ENCODE results near the gene SMG7.

SMG7 gene

DNA sequence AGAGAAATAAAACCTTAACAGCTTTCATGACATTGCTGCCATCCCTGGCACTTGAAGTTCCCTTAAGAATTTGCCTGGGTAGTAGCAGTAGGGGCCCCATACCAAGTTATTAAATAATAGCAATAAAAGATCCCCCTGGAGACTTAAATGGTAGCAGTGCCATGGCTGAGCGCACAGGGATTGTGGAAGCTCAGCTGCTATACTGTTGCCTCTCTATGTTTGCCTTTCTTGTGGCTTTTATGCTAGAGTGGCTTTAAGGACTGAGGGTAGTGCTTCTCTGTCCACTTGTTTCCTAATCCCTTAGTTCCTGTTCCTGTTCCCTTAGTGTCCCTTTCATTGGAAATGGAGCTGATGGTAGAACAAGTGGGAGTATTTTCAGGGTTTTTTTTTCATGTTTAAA is 75.8 kb downstream of the SMG7 start:
- Histone ChIP-seq H3K4me1 (ENCODE audit: insufficient read depth, low read length) (peaks cover 17% of the 10 kb centered on the region; the same call in 1 of the 2 replicates), H3K9me3 (ENCODE audit: control insufficient read depth, insufficient read depth, low read length) (no peaks in the 10 kb centered on the region), H3K36me3 (ENCODE audit: insufficient read depth, low read length) (peaks cover 15% of the 10 kb centered on the region; the same call in 1 of the 2 replicates), H3K9ac (ENCODE audit: low read depth, low read length) (no peak overlapping the region)

DNA sequence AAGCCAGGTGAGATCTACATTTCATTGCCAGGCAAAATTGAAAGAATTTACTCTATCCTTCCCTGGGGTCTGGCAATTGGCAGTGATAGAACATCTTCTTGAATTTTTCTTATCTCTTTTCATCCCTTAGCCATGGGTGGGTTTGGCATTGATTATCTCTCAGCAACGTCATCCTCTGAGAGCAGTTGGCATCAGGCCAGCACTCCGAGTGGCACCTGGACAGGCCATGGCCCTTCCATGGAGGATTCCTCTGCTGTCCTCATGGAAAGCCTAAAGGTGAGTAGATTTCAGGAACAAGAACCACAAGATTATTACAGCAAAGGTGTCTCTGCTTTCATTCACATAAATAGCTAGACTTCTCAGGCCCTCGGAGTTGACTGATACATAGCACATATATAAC is 78.6 kb downstream of the SMG7 start:
- H3K36me3 ChIP-seq (ENCODE audit: insufficient read depth, low read length) = peaks cover 9% of the 10 kb centered on the region; the same call in 1 of the 2 replicates
- H3K4me1 ChIP-seq (ENCODE audit: insufficient read depth, low read length) = peaks cover 17% of the 10 kb centered on the region; the same call in 1 of the 2 replicates
- no peak overlapping the region for H3K9ac ChIP-seq (ENCODE audit: low read depth, low read length)
- H3K9me3 ChIP-seq (ENCODE audit: control insufficient read depth, insufficient read depth, low read length) = no peaks in the 10 kb centered on the region

DNA sequence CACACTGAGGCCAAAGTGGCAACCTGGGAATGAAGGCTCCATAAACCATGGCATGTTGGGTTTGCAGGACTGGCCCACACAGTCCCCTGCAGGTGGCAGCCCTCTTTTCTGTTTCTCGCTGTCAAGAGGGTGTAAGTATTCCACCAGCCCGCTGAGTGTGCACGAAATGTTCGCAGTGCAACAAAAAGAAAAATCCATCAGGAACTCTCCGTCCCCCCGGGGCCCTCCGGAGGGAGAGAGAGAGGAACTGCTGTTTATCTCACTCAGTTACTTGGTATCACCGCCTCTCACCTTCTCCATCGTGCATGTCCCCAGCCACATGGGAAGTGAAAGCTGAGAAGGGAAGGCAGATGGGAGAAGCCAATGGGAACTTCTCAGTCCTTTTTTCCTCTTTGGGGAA is 79.6 kb downstream of the SMG7 start:
- Histone ChIP-seq H3K9ac (ENCODE audit: low read depth, low read length) (no peak overlapping the region), H3K4me1 (ENCODE audit: insufficient read depth, low read length) (peaks cover 8% of the 10 kb centered on the region; the same call in 1 of the 2 replicates), H3K36me3 (ENCODE audit: insufficient read depth, low read length) (peaks cover 9% of the 10 kb centered on the region; the same call in 1 of the 2 replicates), H3K9me3 (ENCODE audit: control insufficient read depth, insufficient read depth, low read length) (no peaks in the 10 kb centered on the region)

DNA sequence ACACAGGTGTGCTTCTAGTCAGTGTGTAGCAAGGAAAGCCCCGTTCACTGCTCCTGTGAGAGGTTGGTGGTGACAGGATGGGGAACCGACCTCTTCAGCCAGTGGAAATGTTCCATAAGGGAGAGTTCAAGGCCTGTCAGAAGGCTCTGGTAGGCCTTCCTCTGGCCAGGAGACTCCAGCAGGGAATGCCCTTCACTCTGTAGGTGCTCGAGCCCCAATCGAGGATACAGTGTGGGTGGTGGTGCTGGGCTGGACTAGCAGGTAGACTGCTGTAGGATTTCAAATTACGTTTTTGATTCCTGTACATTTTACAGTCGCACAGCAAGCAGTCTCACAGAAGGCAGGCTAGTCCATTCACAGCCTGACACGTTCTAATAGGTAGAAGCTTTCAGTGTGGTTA is 80.1 kb downstream of the SMG7 start:
- no peaks in the 10 kb centered on the region for H3K9me3 ChIP-seq (ENCODE audit: control insufficient read depth, insufficient read depth, low read length)
- H3K9ac ChIP-seq (ENCODE audit: low read depth, low read length) = no peak overlapping the region
- H3K36me3 ChIP-seq (ENCODE audit: insufficient read depth, low read length) = peaks cover 9% of the 10 kb centered on the region; the same call in 1 of the 2 replicates
- peaks cover 2% of the 10 kb centered on the region; the same call in 1 of the 2 replicates for H3K4me1 ChIP-seq (ENCODE audit: insufficient read depth, low read length)

DNA sequence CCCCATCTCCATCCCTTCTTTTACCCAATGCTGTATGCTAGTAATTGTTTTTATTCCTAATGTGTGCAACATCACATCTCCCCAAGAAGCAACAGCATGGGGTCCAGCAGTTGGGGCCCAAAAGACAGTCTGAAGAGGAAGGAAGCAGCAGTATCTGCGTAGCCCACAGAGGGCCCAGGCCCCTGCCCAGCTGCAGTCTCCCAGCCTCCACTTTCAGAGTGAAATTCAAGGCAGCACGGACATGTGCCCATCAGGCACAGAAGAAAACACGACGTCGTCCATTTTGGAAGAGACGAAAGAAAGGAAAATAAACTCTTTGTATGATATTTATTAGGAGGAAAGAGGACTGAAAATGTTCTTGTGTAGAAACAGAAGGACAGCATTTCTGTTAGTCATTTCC is 80.6 kb downstream of the SMG7 start:
- H3K36me3 ChIP-seq (ENCODE audit: insufficient read depth, low read length) = peaks cover 9% of the 10 kb centered on the region; the same call in 1 of the 2 replicates

DNA sequence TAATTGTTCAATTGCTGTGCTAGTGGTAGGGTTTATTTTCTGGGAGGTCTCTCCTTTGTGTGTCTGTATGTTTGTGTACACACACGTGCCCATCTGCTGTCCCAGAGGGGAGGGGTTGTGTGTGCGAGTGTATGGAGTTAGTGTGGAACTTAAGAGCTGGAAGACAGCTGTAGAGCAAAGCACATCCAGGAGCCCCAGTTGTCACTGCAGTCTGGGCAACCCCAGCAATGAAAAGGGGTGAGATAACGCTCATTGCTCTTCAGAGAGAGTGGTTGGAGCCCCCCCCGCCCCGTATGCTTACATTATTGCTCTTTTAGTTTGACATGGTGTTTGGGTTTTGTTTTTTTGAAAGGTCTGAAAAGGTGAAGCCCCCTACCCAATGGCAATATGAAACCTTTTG is 81.0 kb downstream of the SMG7 start:
- Histone ChIP-seq H3K4me1 (ENCODE audit: insufficient read depth, low read length) (no peaks in the 10 kb centered on the region), H3K36me3 (ENCODE audit: insufficient read depth, low read length) (peaks cover 9% of the 10 kb centered on the region; the same call in 1 of the 2 replicates), H3K9ac (ENCODE audit: low read depth, low read length) (no peak overlapping the region), H3K9me3 (ENCODE audit: control insufficient read depth, insufficient read depth, low read length) (no peaks in the 10 kb centered on the region)

More for the DNA sequence above, 80.6 kb downstream of the SMG7 start:
- H3K9me3 ChIP-seq (ENCODE audit: control insufficient read depth, insufficient read depth, low read length) = no peaks in the 10 kb centered on the region
- no peak overlapping the region for H3K9ac ChIP-seq (ENCODE audit: low read depth, low read length)
- no peaks in the 10 kb centered on the region for H3K4me1 ChIP-seq (ENCODE audit: insufficient read depth, low read length)

DNA sequence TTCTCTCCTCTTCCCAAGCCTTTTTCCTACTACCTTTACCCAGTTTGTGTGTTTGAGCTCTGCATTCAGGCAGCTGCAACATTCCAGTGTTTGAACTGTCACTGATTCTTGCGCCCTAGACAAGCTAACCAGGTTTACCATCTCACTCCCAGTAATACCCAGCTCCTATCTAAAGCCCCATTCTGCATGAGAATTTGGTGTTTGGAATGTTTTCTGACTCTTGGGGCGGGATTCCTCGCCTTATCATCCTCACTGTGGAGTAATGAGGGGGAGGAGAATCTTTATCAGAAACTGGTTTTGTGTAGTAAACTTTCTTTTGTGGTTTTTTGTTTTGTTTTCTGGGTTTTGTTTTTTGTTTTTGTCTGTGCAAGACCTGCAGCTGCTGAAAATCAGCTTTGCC is 81.5 kb downstream of the SMG7 start:
- Histone ChIP-seq H3K9ac (ENCODE audit: low read depth, low read length) (no peak overlapping the region), H3K9me3 (ENCODE audit: control insufficient read depth, insufficient read depth, low read length) (no peaks in the 10 kb centered on the region), H3K4me1 (ENCODE audit: insufficient read depth, low read length) (no peaks in the 10 kb centered on the region), H3K36me3 (ENCODE audit: insufficient read depth, low read length) (peaks cover 9% of the 10 kb centered on the region; the same call in 1 of the 2 replicates)

DNA sequence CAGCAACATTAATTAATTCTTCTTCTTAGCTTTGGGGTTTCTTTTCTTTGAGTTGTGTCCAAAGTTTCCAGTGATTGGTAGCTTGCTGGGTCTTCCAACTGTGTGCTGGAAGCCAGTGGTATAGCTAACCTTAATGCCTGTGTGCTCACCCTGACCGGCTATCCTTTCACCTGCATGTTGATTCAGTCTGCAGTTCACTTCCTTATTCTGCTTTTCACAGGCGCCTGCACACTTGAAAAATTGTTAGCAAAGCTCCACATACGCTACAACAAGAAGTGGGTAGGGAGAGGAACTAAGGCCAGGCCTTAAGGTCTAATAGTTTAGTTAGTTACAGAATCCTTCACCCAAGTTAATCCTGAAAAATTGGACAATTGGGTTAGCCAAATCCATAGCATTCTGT is 82.3 kb downstream of the SMG7 start:
- Histone ChIP-seq H3K9me3 (ENCODE audit: control insufficient read depth, insufficient read depth, low read length) (no peaks in the 10 kb centered on the region), H3K4me1 (ENCODE audit: insufficient read depth, low read length) (no peaks in the 10 kb centered on the region), H3K9ac (ENCODE audit: low read depth, low read length) (no peak overlapping the region), H3K36me3 (ENCODE audit: insufficient read depth, low read length) (peaks cover 9% of the 10 kb centered on the region; the same call in 1 of the 2 replicates)

DNA sequence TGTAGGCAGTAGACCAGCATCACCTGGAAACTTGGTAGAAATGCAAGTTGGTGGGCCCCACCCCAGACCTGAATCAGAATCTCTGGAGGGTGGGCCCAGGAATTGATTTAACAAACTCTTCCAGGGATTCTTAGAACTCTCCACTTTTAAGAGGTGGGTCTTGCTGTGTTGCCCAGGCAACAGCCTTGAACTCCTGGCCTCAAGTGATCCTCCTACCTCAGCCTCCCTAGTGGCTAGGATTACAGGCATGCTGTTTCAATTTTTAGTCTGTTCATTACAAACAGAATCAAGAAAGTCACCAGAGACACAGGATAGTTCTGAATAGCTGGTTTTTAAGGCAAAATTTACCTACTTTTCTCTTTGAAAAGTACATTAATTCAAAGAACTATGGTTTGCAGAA is 86.8 kb downstream of the SMG7 start:
- no peak overlapping the region for H3K9ac ChIP-seq (ENCODE audit: low read depth, low read length)
- H3K36me3 ChIP-seq (ENCODE audit: insufficient read depth, low read length) = no peaks in the 10 kb centered on the region
- H3K9me3 ChIP-seq (ENCODE audit: control insufficient read depth, insufficient read depth, low read length) = no peaks in the 10 kb centered on the region
- no peaks in the 10 kb centered on the region for H3K4me1 ChIP-seq (ENCODE audit: insufficient read depth, low read length)

DNA sequence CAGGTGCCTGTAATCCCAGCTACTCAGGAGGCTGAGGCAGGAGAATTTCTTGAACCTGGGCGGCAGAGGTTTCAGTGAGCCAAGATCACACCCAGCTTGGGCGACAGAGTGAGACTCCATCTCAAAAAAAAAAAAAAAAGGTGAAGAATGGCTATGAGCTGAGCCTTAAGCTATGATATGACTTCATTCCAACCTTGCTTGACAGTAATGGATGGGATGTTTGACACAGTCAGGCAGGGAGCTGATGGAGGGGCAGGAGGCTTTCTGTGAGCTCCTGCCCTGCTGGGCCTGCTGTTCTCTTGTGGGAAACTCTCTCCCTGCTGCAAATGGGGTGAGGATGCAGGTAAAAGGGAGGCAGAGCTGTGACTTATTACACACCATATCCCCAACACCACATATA is 90.4 kb downstream of the SMG7 start:
- Histone ChIP-seq H3K9ac (ENCODE audit: low read depth, low read length) (no peak overlapping the region), H3K9me3 (ENCODE audit: control insufficient read depth, insufficient read depth, low read length) (no peaks in the 10 kb centered on the region), H3K36me3 (ENCODE audit: insufficient read depth, low read length) (no peaks in the 10 kb centered on the region), H3K4me1 (ENCODE audit: insufficient read depth, low read length) (no peaks in the 10 kb centered on the region)

DNA sequence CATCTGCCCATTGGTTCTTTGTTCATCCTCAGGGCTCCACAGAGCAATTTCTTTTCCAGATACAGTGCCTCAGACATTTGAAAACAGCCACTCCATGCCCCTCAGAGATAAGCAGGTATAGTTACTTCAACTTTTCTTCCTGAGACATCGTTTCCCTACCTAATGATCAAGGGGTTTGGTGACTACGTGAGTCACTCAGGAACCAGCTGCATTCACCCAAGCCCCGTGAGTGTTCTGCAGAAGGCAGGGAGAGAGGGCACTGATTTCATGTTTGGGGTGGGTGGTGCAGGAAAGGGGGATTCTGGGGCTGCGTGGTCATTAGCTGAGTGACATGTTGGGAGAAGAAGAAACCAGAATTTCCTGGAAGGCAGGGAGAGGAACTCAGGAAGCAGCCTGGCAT is 93.0 kb downstream of the SMG7 start:
- H3K9me3 ChIP-seq (ENCODE audit: control insufficient read depth, insufficient read depth, low read length) = no peaks in the 10 kb centered on the region
- no peaks in the 10 kb centered on the region for H3K4me1 ChIP-seq (ENCODE audit: insufficient read depth, low read length)
- no peak overlapping the region for H3K9ac ChIP-seq (ENCODE audit: low read depth, low read length)
- no peaks in the 10 kb centered on the region for H3K36me3 ChIP-seq (ENCODE audit: insufficient read depth, low read length)

DNA sequence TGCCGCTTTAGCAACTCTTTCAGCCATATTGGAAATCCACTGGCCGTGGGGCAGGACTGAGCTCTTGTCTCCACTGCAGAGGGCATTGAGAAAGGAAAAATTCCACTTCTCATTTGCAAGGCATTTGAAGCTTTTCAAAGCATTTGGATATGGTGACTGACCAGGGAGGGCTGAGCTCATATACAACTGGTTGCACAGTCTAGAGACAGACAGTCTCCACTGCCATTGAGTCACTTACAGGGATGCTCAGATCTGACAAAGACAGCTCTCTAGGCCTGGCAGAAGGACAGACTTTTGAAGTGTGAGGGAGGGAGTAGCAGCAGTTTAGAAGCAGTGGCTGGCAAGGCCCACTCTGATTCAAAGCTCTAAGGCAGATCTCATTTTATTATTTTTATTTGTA is 93.7 kb downstream of the SMG7 start:
- H3K4me1 ChIP-seq (ENCODE audit: insufficient read depth, low read length) = no peaks in the 10 kb centered on the region
- no peaks in the 10 kb centered on the region for H3K9me3 ChIP-seq (ENCODE audit: control insufficient read depth, insufficient read depth, low read length)
- H3K9ac ChIP-seq (ENCODE audit: low read depth, low read length) = no peak overlapping the region
- no peaks in the 10 kb centered on the region for H3K36me3 ChIP-seq (ENCODE audit: insufficient read depth, low read length)

DNA sequence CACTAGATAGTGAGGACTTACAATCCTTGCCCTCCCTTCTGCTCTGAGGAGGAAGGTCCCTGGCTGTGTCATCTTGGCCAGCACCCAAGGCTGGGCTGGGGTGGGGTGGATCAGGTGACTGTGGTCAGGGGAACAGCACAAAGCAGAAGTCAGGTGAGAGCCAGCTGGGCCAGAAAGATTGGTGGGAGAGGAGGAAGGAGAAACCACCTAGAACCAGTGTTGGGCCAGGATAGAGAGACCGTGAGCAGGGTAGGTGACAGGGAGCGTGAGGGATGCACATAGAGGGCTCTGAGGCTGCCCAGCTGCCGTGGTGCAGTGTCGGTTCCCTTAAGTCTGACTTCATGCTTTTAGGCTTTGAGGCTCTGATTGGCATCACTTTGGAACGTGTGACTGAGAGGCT is 95.3 kb downstream of the SMG7 start:
- H3K4me1 ChIP-seq (ENCODE audit: insufficient read depth, low read length) = no peaks in the 10 kb centered on the region
- no peaks in the 10 kb centered on the region for H3K36me3 ChIP-seq (ENCODE audit: insufficient read depth, low read length)
- no peaks in the 10 kb centered on the region for H3K9me3 ChIP-seq (ENCODE audit: control insufficient read depth, insufficient read depth, low read length)
- H3K9ac ChIP-seq (ENCODE audit: low read depth, low read length) = no peak overlapping the region

DNA sequence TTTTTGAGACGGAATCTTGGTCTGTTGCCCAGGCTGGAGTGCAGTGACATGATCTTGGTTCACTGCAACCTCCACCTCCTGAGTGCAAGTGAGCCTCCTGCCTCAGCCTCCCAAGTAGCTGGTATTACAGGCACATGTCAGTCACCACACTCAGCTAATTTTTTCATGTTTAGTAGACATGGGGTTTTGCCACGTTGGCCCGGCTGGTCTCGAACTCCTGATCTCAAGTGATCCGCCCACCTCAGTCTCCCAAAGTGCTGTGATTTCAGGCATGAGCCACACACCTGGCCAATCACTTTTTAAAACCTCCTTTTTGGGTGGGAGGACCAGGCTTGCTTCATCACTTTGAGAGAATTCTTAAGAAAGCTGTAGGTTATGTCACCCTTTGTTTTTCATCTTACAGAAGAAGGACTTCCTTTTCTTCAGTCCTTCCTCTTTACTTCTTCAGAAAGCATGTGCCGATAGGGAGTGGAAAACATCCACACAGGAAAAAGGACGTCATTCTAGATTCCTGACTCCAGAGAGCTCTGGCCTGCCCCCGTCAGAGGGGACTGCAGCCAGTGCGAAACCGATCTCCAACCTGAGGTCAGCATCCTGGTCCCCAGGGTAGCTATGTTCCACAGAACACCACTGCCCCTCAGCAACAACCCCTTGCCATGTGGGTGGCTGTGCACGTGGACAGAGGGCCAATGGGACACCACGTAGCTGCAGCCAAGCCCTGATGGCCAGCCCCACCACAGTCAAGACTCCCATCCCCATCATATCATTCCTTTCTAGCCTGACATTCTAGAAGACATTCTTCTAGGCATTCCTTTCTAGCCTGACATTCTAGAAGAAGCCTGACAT is 96.1 kb downstream of the SMG7 start:
- Histone ChIP-seq H3K9ac (ENCODE audit: low read depth, low read length) (no peak overlapping the region), H3K4me1 (ENCODE audit: insufficient read depth, low read length) (no peaks in the 10 kb centered on the region), H3K9me3 (ENCODE audit: control insufficient read depth, insufficient read depth, low read length) (no peaks in the 10 kb centered on the region), H3K36me3 (ENCODE audit: insufficient read depth, low read length) (no peaks in the 10 kb centered on the region)

DNA sequence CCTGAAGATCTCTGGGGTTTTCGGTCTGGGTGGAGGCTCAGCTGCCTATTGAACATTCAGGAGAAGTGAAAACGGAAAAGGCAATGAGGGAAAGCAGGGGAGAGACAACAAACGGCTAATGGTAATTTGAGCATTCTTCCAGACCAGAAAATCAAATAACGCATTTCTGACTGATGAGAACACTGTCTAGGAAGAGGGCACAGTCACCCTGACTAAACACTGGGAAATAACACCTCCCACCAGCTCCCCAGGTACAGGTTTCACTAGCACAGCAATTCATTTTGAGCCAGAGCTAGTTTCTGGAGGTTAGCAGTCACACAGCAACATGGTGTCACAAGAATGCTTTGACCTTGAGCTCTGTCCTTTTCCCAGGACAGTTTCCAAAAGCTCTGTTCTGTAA is 96.8 kb downstream of the SMG7 start:
- Histone ChIP-seq H3K36me3 (ENCODE audit: insufficient read depth, low read length) (no peaks in the 10 kb centered on the region), H3K9me3 (ENCODE audit: control insufficient read depth, insufficient read depth, low read length) (no peaks in the 10 kb centered on the region), H3K9ac (ENCODE audit: low read depth, low read length) (no peak overlapping the region), H3K4me1 (ENCODE audit: insufficient read depth, low read length) (no peaks in the 10 kb centered on the region)
